HG03378 (cell line): ENCODE results near the gene SEC24C.

Source experiments
- ATAC-seq: cut with Tn5 transposase; IDR thresholded peaks from one replicate; pipeline ENCODE4 v1.9.1; 2021; ENCODE audit warnings: mild to moderate bottlenecking, moderate library complexity; ENCODE audit not compliant: unreplicated experiment

SEC24C gene

DNA sequence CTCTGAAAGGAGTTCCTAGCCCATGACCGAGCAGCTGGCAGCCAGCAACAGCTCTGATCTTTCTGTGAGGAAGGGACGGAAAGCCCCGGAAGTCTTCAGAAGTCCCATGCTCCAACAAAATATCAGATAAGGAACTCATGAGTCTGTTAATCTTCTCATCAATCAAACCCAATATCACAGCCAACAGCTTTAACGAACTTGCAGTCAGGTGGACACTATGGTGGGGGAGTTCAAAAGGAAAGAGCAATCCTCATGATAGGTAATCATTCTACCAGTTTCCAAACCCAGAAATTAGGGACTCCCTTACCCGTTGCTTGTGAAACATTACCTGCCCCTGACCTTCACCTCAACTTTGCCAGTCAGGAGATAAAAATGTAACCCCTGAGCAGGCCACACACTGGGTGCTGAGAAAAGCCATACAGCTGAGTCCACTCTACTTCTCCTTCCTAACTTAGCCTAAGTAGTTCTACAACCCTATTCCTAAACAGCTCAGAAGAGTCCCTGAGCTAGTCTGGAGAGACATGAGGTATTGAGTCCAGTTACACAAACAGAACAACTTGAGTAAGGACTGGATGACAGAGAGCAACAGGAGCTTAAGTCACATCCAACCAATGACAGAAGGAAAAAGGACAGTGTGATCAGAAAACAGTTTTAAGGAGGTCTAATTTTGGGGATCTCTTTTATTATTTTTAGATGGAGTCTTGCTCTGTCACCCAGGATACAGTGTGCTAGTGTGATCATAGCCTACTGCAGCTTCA lies 65.1 kb downstream of the SEC24C start:
- no peak for ATAC-seq

- no peak for ATAC-seq
Observed at GRCh38 chr10:73810358-73810734, 66.2 kb downstream of the SEC24C start.

DNA sequence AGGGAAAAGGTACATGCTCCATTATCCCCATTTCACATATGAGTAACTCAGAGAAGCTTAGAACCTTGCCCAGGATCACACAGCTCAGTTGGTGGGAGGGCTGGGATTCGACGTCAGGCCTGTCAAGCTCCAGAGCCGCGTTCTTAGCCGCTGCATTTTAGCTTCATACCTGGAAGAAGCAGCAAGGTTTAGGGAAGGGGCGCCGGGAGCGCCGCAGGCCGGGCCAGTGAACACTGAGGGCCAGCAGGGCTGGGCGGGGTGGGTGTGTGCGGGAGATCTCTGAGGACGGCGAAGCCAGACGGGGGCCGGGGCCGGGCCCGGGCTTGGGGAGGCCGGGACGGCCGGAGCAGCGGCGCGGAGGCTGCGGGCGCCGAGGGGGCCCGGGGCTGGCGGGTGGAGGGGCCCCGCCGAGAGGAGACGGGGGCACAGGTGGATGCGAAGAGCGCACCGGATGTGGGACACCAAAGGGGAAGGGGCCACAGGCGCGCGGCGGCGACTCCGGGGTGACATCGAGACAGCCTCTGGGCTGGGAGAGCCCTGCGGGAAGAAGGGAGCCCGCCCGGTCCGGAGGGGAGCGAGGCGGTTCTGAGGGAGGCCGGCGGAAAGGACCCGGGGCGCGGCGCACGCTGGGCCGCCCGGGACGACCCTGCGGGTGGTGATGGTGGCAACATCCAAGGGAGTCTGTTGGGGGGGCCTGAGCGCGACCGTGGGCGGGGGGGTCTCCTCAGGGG lies 66.7 kb downstream of the SEC24C start:
- ATAC-seq, result peak; percentile 12

DNA sequence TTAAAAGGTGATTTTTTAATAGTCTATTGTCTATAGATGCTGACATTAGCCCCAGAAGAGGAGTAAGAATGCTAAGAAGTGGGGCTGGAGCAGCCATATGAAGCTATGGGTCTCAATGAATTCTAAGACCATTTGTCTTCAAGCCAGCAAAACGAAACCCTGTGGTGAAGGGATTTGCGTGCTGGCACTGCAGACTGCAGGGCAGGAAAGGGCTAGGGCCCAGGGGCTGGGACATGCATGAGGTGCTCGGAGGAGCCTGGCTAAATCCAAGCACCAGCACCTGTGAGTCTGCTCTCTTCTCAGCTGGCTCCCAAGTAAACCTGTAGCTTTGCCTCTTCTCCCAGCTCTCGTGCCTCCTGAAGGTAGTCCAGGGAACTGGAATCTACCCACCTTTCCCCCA lies 68.5 kb downstream of the SEC24C start:
- ATAC-seq, result no peak

DNA sequence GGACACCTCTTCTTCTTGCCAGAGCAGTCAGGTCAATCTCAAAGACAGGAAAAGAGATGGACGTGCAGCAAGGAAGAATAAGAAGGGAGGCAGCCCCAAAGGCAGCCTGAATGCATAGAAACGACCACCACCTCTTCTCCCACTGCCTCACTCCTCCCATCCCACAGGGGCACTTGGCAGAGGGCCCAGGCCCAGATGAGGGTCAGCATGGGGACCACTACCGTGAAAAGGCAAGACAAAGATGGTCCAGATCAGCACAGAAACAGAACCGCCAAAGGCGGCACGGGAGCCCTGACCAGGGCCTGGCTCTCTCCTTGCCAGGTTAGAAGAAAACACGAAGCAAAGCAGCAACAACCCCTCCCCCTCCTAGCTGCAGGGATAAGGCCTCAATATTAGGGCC lies 69.2 kb downstream of the SEC24C start:
- no peak for ATAC-seq

DNA sequence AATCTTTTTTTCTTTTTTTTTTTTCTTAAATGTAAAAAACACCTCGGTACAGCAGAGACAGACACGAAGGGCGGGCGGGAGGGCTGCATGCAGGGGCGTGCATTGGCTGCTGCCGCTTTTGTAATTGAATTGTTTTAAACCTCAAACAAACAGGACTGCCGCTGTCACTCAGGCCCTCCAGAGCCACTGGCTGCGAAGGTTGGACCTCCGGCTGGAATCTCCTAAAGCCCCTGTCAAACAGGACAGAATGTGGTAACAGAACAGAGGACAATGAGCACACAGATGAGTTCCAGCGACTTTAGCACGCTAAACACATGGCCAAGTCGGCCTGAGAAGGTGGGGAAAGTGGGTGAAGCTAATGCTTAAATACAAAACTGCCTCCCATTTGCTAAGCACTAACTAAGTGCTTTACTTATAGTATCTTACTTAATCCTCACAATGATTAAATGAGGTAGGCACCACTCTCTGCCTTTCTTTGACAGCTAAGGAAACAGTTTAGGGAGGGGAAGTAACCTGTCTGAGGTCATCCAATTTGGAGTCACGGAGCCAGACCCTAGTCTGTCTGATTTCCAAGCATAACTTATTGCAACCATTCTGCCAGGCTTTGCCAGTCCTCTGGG lies 70.2 kb downstream of the SEC24C start:
- ATAC-seq, result no peak

DNA sequence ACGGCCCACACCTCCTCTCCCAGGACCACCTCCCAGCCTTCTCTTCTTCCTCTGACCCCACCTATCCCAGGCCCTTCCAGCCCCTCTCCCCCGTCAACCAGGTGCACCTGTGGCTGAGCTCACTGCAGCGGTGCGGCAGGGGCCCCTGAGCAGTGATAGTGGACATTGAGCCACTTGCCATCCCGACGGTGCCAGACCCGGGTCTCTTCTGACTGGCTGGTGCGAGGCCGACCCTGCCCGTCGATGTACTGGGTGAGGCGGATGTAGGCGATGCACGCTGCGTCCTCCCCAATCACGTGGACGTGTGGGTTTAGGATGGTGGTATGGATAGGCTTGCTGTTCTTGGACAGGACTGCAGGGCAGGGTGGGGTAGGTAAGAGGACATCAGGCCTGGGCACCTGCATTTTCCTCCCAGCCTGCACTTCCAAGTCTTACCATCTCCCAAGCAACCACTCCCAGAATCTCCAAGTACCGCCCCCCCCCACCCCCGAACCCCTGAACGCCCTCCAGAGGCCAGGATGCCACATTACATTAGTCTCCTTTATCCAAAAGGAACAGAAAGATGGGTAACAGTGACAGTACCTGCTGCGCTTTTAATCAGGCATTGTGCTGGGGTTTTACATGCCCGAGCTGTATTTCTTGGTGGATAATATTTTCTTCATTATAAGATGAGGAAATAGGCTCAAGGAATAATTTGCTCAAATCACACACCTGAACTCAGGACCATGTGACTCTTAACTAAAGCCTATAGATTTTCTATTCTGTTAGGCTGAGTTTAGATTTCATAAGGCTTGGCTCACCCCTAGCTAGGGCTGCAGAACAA lies 70.9 kb downstream of the SEC24C start:
- ATAC-seq, result no peak

DNA sequence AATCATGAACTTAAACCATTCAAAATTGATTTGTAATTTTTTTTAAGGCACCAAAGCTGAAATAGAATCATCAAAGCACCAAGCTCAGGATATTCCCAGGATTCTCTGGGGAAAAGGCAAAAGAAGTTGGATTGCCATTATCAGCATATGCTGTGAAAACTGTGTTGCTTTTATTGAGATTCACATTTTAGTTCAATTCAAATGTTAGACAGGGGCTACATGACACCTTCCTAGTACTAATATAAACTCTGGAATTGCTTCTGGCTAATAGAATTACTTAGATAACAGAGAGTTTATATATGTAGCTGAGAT lies 71.5 kb downstream of the SEC24C start:
- no peak for ATAC-seq

DNA sequence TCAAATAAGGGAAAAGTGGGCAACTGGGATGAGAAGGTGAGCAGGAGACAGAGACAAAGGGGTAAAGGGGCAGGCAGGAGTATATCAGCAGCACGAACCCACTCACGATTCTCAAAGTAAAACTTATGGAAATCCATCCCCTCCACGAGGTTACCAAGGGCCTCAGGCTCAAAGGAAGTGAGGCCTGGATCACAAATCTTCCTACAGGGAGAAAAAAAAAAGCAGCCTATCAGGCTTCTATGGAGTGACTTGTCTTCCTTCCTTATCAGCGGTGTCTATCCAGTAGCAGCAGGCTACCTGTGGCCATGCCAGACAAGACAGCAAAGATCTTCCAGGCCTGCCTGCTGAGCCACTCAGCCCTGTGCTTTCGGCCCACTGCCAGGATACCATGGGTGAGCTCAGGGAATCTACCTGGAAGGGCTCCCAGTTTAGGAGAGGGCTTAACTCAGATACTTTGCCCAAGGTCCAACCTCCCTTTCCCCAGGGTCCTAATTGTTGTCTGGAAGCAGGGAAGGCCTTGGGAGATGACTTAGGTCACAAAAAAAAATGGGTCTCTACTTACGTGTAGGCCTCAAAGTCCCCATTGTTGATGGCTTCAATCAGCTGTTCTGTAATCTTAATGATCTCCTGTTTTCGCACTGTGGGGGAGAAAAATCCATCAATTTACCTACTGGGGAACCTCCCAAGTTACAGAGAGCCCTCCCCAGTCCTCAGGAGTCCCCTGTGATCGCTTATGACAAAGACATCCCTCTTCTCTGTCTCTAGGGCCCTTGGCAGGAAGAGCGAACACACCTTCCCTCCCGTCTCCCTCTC lies 73.0 kb downstream of the SEC24C start:
- no peak for ATAC-seq

- ATAC-seq, result no peak
Observed at GRCh38 chr10:73817826-73818225, 73.7 kb downstream of the SEC24C start.

GRCh38 chr10:73818402-73818801 lies 74.2 kb downstream of the SEC24C start:
- no peak for ATAC-seq

GRCh38 chr10:73819081-73819480 lies 74.9 kb downstream of the SEC24C start:
- ATAC-seq, result no peak

- no peak for ATAC-seq
Observed at GRCh38 chr10:73819513-73820093, 75.4 kb downstream of the SEC24C start.
